GM20000 (cell line): ENCODE data around the gene EIF3L.

ENCODE experiments used
- DNase-seq: peaks from one replicate; pipeline ENCODE4 v3.0.0; 2012; ENCODE audit warnings: low spot score
- CTCF ChIP-seq: IDR thresholded peaks from 2 replicates; pipeline ENCODE4 v1.5.1; 2012; ENCODE audit warnings: mild to moderate bottlenecking, control low read depth; ENCODE audit errors: extremely low read depth, missing control alignments

EIF3L gene

GRCh38 chr22:37909766-37910165, 60.5 kb downstream of the EIF3L start:
- no peak for DNase-seq
- no peak for TF ChIP-seq CTCF

- DNase-seq = no peak
- TF ChIP-seq CTCF = no peak
These were observed 61.9 kb downstream of the EIF3L start for GRCh38 chr22:37910890-37911672.

GRCh38 chr22:37911697-37912096, 62.5 kb downstream of the EIF3L start:
- no peak for DNase-seq
- TF ChIP-seq CTCF = no peak

- no peak for TF ChIP-seq CTCF
- no peak for DNase-seq
These were observed 63.0 kb downstream of the EIF3L start for GRCh38 chr22:37912171-37912570.

- no peak for DNase-seq
These were observed 64.1 kb downstream of the EIF3L start for GRCh38 chr22:37913233-37913721.

GRCh38 chr22:37916311-37916710, 67.1 kb downstream of the EIF3L start:
- DNase-seq = no peak
- no peak for TF ChIP-seq CTCF

More at GRCh38 chr22:37913233-37913721, 64.1 kb downstream of the EIF3L start:
- no peak for TF ChIP-seq CTCF

- no peak for DNase-seq
- TF ChIP-seq CTCF = no peak
These were observed 68.8 kb downstream of the EIF3L start for GRCh38 chr22:37917874-37918548.
